Amniotic epithelial cell (primary cell): ENCODE data around the gene IDUA.
A peak's percentile ranks its signal among the peaks of the same experiment; 100 is the strongest.
"Not testable (repeated sequence)": the region's sequence is repeated elsewhere in the genome, so short reads cannot be mapped to it uniquely, and the experiment has no call there.

Source experiments
- DNase-seq: peaks from one replicate; pipeline ENCODE4 v3.0.0-alpha.2; 2010; ENCODE audit warnings: low read depth

IDUA gene

DNA sequence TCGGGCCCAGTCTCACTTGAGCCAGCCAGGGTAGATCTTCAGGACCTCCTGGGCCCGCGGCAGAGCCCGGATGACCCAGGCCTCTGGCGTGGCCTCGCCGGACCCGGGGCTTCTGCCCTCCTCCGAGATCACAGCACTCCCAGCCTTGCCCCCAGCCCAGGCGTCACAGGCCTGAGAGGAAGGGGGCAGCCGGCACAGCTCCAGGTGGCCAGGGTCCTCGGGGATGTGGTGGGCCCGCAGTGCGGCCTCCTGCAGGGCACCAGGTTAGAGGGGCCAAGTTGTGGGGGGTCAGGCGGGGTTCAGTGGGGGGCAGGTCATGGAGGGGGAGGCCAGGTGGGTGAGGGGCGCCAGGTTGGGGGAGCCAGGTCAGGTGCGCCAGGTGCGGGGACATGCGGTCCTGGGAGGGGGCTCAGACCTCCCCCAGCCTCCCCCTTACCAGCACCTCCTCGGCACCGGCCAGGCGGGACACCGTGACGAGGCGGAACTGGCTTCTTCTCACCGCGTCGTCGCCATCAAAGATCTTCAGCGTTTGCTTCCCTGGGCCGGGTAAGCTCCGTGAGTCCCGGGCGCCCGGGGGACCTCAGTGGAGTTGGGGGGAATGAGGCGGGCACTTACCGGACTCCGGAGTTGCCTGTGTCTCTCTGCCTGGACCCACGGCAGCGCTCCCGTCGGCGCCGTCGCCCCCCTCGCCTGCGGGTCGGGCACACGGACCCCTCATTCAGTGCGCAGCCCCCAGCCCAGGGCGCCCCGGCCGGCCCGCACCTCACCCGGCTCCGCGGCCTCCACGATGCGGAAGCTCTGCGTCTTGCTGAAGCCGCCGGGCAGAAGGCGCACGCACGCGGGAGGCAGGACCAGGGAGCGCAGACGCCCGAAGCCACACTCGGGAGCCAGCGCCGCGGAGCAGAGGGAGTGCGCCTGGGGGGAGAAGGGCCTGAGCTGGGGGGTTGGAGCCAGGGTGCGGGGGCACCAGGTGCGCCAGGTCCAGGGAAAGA is 19.4 kb upstream of the IDUA start:
- peak; percentile 8 for DNase-seq

GRCh38 chr4:968221-968620 is 18.6 kb upstream of the IDUA start:
- no peak for DNase-seq

DNA sequence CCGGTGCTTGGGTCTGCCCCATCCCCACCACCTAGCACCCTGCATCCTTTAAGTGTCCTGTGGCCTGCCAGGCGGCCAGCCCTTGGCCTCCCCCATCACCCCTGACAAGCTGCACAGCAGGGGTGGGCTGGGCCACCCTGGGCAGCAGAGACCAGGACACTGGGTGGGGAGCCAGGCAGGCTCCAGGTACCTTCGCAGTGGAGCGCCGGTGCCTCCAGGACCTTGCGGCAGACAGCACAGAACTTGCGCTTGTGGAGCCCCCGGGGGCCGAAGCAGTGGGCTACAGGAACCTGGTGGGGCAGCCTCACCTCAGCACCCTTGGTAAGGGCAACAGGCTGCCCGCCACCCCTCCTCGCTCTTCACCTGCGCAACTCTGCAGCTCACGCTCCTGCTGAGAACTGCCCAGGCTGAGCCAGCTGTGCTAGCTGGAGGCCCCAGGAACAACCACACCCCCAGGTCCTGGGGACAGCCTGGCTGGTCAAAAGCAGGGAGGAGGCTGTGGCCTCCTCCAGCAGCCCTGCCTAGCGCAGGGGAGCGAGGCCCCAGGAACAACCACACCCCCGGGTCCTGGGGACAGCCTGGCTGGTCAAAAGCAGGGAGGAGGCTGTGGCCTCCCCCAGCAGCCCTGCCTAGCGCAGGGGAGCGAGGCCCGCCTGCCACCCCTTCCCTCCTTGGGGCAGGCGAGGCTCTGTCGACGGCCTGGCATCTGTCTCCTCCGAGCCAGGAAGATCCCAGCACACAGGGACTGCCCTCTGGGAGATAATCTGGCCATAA is 18.0 kb upstream of the IDUA start:
- DNase-seq: no peak

DNA sequence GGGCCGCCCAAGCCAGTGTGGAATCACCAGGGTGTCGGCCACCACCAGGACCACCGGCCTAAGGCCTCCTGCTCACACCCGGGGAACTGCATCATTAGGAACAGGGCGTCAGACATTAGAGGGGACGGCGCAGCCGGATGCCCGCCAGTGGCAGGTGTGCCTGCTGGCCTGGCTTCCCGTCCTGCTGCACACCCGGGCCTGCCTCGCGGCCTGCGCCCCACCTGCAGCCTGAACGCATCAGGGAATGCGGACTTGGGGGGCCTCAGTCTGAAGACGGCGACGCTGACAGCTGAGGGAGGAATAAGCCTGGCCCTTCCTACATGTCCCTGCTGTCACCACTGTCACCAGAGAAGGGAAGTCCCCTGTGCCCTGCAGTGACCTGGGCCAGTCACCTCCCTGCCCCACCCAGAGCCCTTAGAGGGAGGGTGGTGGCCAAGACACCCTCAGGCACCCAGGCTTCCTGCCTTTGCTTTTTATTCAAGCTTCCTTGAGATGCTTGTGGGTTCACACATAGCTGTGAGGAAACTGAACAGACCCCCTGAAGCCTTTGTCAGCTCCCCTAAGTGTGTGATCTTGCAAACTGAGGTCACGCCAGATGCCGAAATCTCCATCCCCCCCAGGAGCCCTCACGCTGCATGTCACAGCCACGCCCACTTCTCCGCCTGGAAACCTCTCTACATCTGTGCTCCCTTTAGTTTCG is 16.6 kb upstream of the IDUA start:
- no peak for DNase-seq

DNA sequence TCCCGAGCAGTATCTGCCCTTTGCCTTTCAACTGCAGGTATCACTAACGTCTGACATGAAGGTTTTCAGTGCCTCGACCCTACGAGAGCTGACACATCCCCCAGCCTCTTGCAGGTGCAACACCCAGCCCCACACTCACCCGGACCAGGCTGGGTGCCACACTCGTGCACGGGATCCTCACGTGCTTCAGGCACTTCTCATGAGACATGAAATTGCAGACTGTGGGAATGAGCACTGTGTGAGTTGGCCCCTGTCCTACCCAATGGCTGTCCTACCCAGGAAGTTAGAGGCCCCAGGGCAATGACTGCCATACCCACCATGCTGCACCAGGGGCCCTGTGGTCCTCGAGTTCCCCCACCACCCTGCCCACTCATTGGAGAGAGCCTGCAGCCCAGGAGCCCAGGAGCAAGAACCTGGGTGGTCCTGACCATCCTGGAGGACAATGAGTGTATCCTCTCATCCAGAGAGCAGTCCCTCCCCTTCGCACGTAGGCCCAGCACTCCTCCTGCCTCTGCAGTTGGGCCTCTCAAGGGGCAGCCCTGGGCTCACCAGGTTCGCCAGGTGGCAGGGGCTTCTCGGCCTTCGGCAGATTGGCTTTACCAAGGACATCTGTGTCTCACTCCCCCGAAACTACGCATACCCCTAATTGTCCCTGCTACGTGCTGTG is 15.9 kb upstream of the IDUA start:
- DNase-seq: no peak

DNA sequence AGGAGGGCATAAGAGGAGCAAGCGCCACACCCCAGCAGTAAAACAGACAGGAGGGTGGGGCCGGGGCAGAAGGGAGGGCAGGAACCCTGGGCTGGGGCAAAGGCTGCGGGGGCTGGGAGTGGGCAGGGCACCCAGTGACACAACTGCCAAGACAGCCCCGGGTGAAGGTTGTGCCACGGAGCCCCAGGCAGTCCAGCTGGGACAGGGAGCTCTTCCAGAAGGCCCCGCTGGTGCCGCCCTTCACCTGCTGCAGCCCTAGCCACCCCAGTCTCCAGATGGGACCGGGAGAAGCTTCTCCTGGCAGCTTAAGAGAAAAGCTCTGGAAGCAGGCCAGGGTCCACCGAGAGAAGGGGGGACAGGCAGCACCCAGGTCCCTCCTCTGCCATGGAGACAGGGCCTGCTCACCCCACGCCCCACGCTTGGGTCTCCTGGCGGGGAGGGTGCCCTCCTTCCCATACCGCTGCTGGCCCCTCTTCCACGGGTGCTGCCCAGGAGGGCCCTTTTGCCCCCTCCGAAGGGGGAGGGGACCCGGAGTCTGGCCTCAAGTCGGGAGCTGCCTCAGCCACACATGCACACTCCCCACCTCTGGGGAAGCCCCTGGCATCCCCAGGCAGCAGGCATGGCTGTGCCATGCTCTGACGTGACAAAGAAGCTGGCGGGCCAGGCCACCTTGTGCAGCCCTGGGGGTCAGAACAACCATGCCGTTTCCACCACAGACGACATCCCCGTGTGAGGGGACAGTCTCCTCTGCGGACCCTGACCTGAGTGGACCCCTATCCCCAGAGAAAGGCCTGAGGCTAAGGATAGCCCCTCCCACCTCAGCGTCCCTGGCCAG is 15.0 kb upstream of the IDUA start:
- DNase-seq: no peak

- DNase-seq: no peak
Measured at GRCh38 chr4:972651-973424, 14.0 kb upstream of the IDUA start.

GRCh38 chr4:973431-974397 is 13.1 kb upstream of the IDUA start, which contains the start of gene DGKQ:
DGKQ (minus strand) TSS chr4:973569; CDS start chr4:973482, 87 bp downstream.
- peak; percentile 70 for DNase-seq

DNA sequence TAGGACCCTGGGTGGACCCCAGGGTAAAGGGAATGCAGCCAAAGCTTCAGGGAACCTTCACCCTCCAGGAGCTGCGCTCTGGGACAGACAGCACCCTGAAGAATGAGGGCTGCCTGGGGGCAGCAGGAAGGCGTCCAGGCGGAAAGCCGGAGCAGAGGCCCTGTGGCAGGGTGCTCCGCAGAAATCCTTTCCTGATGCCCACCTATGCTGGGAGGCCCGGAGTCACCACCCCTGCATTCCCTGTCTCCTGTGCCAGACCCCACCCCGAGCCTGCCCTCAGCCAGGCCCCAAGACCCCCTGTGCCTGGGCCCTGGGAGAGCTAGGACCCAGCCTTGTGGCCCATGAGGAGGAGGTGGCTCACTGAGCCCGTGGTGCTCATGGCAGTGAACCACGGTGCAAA is 12.2 kb upstream of the IDUA start:
- no peak for DNase-seq

GRCh38 chr4:976016-976415 is 10.8 kb upstream of the IDUA start:
- not testable (repeated sequence) for DNase-seq

GRCh38 chr4:978957-979701 is 7.7 kb upstream of the IDUA start:
- peak; percentile 78 for DNase-seq

- DNase-seq: no peak
Measured at GRCh38 chr4:982291-982690, 4.6 kb upstream of the IDUA start.

DNA sequence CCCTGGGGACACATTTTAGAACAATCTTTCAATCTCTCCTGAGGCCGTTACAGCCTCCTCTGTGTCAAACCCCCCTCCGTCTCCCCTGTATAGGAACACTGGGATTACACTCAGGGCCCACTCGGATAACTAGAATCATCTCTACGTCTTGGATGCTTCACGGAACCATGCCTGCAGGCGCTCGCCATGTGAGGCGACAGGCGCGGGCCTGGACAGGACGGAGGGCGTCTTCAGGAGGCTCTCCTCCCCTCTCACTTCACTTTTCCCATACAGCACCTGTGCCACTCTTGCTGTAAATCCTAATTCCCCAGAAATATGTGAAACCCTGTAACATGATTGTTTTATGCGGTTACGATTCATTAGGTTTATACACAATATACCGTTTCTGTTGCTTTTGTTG is 4.0 kb upstream of the IDUA start:
- no peak for DNase-seq

DNA sequence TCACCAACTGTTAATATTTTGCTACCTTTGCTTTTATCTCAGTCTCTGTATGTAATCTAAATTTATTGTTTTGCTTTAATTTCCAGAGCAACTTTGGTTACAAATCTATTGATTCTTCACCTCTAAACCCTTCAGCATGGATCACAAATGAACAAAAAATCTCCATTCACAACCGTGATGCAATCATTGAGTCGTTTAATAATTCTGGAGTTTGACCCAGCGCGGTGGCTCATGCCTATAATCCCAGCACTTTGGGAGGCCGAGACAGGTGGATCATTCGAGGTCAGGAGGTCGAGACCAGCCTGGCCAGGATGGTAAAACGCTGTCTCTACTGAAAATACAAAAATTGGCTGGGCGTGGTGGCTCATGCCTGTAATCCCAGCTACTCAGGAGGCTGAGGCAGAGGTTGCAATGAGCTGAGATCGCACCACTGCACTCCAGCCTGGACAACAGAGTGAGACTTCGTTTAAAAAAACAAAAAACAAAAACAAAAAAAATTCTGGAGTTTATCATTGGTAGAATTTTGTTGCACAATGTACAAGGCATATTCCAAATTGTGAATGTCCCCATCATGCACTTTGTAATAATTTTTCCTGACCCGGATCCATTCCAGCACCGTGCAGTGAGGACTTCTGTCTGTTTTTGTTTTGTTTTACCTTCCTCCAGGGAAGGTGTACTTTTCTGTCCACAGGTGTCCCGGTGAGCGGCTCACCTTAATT is 2.3 kb upstream of the IDUA start:
- DNase-seq: no peak

- no peak for DNase-seq
Measured at GRCh38 chr4:985123-985830, 1.6 kb upstream of the IDUA start.

GRCh38 chr4:986428-986878 is 391 bp upstream of the IDUA start:
- peak; percentile 6 for DNase-seq
